Upper lobe of right lung (tissue), 1 donor: Measurements from ENCODE around the gene NCKAP1. TPM values are rescaled to one million over a fixed set of nuclear protein-coding genes. Genes with fewer than 3 reads are reported as not detected.

Experiments used
- ATAC-seq: fragments of 200-7000 bp; cut with Tn5 transposase; one replicate; pipeline ENCODE4 v1.9.1; 2020; ENCODE audit warnings: mild to moderate bottlenecking, moderate library complexity
- DNase-seq: peaks from one replicate; pipeline ENCODE4 v3.0.0-alpha.2; 2020
- H3K27ac ChIP-seq: fragments of 200-600 bp; one replicate; pipeline ENCODE4 v1.8.0; 2022
- H3K27me3 ChIP-seq: fragments of 200-600 bp; one replicate; pipeline ENCODE4 v1.8.0; 2022; ENCODE audit warnings: mild to moderate bottlenecking
- H3K36me3 ChIP-seq: fragments of 200-600 bp; one replicate; pipeline ENCODE4 v1.8.0; 2022
- H3K4me1 ChIP-seq: fragments of 200-600 bp; one replicate; pipeline ENCODE4 v1.8.0; 2022
- H3K4me3 ChIP-seq: fragments of 200-600 bp; one replicate; pipeline ENCODE4 v1.8.0; 2022; ENCODE audit warnings: mild to moderate bottlenecking
- H3K9me3 ChIP-seq: fragments of 200-600 bp; one replicate; pipeline ENCODE4 v1.8.0; 2022
- intact Hi-C: fragments of 100-400 bp; cut with DNase I; formaldehyde crosslinking; loops from one replicate; pipeline ENCODE4 v1.11.0; 2022
- total RNA-seq: library from RNA; stranded (reverse); fragmentation: NEBNext Ultra II Directional; extraction: Animal tissue kit (Norgen Biotek cat#: 25700); gene quantifications from one replicate; pipeline ENCODE4 v1.2.1, GENCODE V29; 2021
- TF ChIP-seq, protein P1 (sequence below): fragments of 200-600 bp; IDR thresholded peaks from one replicate; pipeline ENCODE4 v1.8.0; 2022; ENCODE audit warnings: antibody characterized with exemption
- donor health status: DM: no; HTN: yes; CAD: no; lungs with severe emphysema.

Gene NCKAP1
- total RNA-seq, 1 donor from 2014 or later: 117 TPM

DNA sequence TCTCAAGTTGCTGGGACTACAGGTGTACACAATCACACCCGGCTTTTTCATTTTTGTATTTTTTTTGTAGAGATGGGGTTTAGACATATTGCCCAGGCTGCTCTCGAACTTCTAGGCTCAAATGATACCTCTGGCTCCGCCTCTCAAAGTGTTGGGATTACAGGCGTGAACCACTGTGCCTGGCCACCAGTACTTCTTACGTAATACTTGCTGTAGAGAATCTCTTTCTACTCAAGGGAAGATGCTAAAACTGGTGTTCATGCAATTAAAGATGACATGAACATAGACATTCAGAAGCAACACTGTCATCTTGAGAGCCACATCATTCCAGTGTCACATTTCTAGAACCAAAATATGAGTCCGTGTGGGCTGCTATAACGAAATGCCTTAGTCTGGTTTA, 118.2 kb downstream of the NCKAP1 start:
- TF ChIP-seq, protein P1, sequence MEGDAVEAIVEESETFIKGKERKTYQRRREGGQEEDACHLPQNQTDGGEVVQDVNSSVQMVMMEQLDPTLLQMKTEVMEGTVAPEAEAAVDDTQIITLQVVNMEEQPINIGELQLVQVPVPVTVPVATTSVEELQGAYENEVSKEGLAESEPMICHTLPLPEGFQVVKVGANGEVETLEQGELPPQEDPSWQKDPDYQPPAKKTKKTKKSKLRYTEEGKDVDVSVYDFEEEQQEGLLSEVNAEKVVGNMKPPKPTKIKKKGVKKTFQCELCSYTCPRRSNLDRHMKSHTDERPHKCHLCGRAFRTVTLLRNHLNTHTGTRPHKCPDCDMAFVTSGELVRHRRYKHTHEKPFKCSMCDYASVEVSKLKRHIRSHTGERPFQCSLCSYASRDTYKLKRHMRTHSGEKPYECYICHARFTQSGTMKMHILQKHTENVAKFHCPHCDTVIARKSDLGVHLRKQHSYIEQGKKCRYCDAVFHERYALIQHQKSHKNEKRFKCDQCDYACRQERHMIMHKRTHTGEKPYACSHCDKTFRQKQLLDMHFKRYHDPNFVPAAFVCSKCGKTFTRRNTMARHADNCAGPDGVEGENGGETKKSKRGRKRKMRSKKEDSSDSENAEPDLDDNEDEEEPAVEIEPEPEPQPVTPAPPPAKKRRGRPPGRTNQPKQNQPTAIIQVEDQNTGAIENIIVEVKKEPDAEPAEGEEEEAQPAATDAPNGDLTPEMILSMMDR: no peak
- no peaks in the 10 kb centered on the region for H3K9me3 ChIP-seq
- ATAC-seq (no peak), DNase-seq (no peak)
- intact Hi-C loops: no loop called here
- H3K4me1 ChIP-seq: no peaks in the 10 kb centered on the region
- H3K27ac ChIP-seq: no peak overlapping the region
- no peak overlapping the region for H3K4me3 ChIP-seq
- H3K36me3 ChIP-seq: peaks cover 29% of the 10 kb centered on the region
- no peaks in the 10 kb centered on the region for H3K27me3 ChIP-seq

DNA sequence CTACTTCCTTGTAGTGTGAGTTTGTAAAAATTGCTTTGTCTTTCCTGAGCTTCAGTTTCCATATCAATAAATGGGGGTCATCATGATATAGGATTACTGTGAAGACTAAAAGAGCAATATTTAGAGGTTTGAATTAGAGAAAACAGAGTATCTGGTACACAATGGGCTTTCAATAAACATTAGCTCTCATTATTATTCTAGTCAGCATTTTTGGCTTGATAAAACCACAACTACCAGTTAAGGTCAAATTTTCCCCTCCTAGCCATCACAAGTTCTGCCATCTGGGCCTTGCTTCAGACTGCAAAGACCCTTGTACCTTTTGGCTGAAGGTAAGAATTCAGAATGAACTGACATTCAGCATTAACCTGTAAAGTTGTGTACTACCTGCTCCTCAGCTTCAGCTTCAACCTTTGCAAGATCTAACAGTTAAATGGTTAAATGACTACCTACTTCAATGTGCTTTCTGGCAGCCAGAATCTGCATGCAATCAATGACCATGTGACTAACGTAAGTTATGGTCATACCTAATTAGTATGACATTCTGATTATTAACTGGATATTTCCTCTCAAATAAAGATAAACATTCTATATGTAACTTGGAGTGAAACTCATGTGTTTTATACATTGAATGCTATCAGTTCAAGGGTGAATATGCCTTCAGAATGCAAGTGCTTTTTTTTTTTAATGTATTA, 119.2 kb downstream of the NCKAP1 start:
- no peaks in the 10 kb centered on the region for H3K27me3 ChIP-seq
- no peaks in the 10 kb centered on the region for H3K9me3 ChIP-seq
- no peaks in the 10 kb centered on the region for H3K4me1 ChIP-seq
- H3K36me3 ChIP-seq: peaks cover 37% of the 10 kb centered on the region
- no peak overlapping the region for H3K27ac ChIP-seq
- no peak overlapping the region for H3K4me3 ChIP-seq
- DNase-seq: no peak
- intact Hi-C loops: no loop called here
- no peak for ATAC-seq
- TF ChIP-seq, protein P1: no peak

DNA sequence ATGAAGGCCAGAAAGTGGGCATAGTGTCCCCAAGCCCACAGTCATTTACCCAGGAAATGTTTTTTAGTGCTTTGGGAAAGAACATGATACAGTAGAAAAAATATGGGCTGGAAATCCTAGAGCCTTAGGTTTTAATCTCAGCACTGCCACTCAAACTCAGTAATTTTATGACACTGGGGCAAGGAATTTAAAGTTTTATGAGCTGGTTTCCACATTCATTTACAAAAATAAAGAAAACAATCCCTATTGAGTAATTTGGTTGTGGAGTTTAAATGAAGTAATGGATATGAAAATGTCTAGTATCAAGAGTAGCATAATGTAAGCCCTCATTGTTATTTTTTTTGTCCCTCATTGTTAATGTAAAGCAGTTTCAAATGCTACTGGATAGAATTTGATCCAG, 120.3 kb downstream of the NCKAP1 start:
- no peak for ATAC-seq
- no peak for DNase-seq
- Histone ChIP-seq H3K9me3 (no peaks in the 10 kb centered on the region), H3K36me3 (peaks cover 27% of the 10 kb centered on the region), H3K4me3 (no peak overlapping the region), H3K27me3 (no peaks in the 10 kb centered on the region), H3K4me1 (no peaks in the 10 kb centered on the region), H3K27ac (no peak overlapping the region)
- intact Hi-C loops: no loop called here
- TF ChIP-seq, protein P1: no peak

DNA sequence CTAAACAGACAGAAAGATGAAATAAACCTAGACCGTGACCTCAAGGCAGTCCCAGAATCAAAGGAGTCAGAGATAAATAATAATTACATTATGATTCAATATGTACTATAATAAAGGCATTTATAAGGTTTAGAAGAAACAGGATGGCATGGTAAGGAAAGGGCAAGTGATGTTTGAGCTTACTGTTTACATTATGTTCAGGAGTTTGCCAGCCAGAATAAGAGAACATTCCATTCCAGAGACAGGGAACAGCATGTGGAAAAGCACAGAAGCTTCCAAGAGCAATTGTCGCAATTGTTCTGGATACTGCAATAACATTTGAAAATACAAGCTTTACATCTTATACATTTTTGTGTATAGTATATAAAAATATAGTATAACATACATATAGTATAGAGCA, 121.8 kb downstream of the NCKAP1 start:
- ATAC-seq: no peak
- peaks cover 23% of the 10 kb centered on the region for H3K36me3 ChIP-seq

DNA sequence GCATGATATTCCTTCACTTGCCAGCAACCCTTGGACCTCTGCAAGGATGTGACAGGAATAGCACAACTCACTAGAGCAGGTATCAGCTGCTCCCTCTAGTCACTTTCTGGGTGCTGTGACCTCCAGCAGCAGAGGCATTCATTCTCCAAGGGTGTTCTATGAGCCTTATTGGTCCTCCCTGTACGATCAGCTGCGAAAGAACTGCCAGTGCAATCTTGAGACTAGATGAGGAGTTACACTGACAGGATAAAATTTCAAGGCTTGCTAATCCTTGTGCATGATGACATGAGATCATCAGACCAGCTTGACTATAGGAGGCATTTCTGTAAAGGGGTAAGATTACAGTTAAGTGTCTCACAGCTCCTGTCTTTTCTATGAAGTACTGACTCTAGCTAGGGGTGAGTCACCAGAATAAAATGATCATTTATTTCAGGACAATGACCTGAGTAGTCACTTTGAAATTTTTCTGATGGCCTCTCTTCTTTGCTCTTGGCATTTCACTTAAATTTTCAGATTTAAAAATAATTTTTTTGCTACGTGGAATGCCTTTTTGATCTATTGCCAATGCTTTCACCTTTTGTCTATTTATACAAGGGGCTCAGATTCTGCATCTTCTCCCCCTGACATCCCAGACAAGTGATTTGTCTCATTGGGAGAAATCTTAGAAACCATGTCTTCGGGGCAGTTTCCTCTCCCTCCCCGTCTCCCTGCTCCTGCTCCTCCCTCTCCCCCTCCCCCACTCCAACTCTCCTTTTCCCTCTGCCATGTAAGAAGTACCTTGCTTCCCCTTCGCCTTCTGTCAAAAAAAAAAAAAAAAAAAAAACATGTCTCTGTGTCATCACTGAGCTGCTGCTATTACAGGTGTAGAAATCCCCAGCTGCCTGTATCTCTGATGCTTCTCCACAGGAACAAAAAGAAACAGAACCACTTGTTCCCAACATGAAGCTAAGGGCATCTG, 122.6 kb downstream of the NCKAP1 start:
- TF ChIP-seq, protein P1: no peak

More for the DNA sequence above, 121.8 kb downstream of the NCKAP1 start:
- Histone ChIP-seq H3K9me3 (no peaks in the 10 kb centered on the region), H3K4me3 (no peak overlapping the region), H3K27me3 (no peaks in the 10 kb centered on the region), H3K27ac (no peak overlapping the region), H3K4me1 (no peaks in the 10 kb centered on the region)
- intact Hi-C loops: no loop called here
- TF ChIP-seq, protein P1: no peak
- DNase-seq: no peak

More for the DNA sequence above, 122.6 kb downstream of the NCKAP1 start:
- H3K9me3 ChIP-seq: no peaks in the 10 kb centered on the region
- H3K36me3 ChIP-seq: peaks cover 23% of the 10 kb centered on the region
- no peaks in the 10 kb centered on the region for H3K27me3 ChIP-seq
- ATAC-seq (no peak), DNase-seq (no peak)
- no peaks in the 10 kb centered on the region for H3K4me1 ChIP-seq
- H3K4me3 ChIP-seq: no peak overlapping the region
- H3K27ac ChIP-seq: no peak overlapping the region
- intact Hi-C loops: no loop called here
